Measurements from ENCODE around the gene S100A10. TPM values are rescaled to one million over a fixed set of nuclear protein-coding genes. Genes with fewer than 3 reads are reported as not detected.

The S100A10 gene
- polyA plus RNA-seq, 4 donors: 547 to 1,355 (median 1,106) TPM

GRCh38 chr1:152035539-152036266, 42.0 kb upstream of the S100A10 start:
- 6 to 12% (median 11%) methylated on average over 17 of the region's 17 CpGs for WGBS, 3 donors
- no peaks in the 10 kb centered on the region for H3K27me3 ChIP-seq (ENCODE audit: control insufficient read depth in 3 of 3, insufficient read depth in 3 of 3, low read length in 3 of 3)
- peak overlapping the region; percentile 65 to 79 (median 65) for H3K4me3 ChIP-seq (ENCODE audit: low read depth in 1 of 3, low read length in 3 of 3)
- H3K36me3 ChIP-seq (ENCODE audit: control insufficient read depth in 3 of 3, insufficient read depth in 2 of 3, low read depth in 1 of 3, low read length in 3 of 3): peaks cover 10 to 19% (median 11%) of the 10 kb centered on the region in 3 donors
- H3K9me3 ChIP-seq (ENCODE audit: control insufficient read depth in 2 of 2, insufficient read depth in 1 of 2, low read depth in 1 of 2, low read length in 1 of 2): no peaks in the 10 kb centered on the region
- peak overlapping the region; percentile 76 to 98 (median 86) for H3K27ac ChIP-seq (ENCODE audit: low read depth in 1 of 3, low read length in 2 of 3)
- H3K4me1 ChIP-seq (ENCODE audit: control insufficient read depth in 3 of 3, insufficient read depth in 2 of 3, low read depth in 1 of 3, low read length in 2 of 3): peaks cover 0 to 32% (median 8%) of the 10 kb centered on the region in 3 donors
- FAIRE-seq: no peak
- peak; percentile 60 to 77 for DNase-seq

DNA sequence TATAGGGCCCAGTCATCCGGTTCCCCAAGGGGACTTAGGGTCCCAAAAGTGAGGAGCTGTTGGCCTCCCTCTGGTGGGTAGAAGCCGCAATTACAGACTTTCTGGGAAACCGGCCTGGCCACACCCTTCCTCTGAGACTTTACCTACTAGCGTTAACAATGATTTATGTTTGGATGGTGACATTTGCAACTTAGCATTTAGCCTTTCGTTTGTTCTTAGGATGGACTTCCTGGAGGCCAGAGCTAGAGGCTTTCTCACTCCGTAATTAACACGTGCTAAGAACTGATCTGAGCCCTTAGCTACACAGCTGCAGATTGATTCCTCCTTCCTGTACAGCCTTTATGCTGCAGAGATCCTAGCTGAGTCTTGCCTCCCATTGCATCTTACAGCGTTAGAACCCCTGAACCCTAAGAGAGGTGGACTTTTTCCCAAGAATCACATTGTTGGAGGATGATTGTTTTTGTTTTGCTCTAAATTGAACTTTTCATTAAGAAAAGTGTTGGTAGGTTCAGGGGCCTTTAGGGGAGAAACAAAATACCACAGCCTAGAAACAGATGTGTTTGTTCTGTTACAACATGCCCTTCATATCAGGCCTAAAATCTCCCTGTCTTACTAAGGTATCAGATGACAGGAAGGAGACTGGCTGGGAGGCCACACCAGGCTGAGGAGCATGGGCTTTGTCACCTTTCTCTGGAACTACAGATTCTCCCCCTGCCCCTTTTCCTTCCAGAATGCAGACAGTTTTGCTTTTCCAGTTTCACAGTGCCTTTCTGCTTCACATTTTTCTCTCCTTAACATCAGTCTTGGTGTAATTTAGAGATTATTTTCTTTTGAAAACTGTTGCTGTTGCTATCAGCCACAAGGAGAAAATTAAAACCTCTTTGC, 41.2 kb upstream of the S100A10 start:
- FAIRE-seq (no peak), DNase-seq (peak; percentile 81 to 91)
- WGBS, 3 donors: 3 to 5% (median 4%) methylated on average over 8 of the region's 8 CpGs

DNA sequence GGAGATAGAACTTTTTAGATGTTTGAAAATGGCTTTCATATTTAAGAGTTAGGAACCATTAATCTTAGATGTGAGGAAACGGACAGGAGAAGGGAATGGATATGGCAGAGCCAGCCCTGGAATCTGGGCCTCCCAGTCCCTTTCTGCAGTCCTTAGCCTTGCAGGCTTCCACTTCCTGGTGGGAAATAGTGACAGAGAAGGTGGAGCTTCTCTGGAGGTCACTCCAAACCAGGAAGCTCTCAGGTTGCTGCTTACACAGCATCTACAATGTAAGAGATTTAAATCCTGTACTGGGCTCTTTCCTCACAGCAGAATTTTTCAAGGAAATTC, 40.6 kb upstream of the S100A10 start:
- Histone ChIP-seq H3K9me3 (ENCODE audit: control insufficient read depth in 2 of 2, insufficient read depth in 1 of 2, low read depth in 1 of 2, low read length in 1 of 2) (no peaks in the 10 kb centered on the region), H3K4me1 (ENCODE audit: control insufficient read depth in 3 of 3, insufficient read depth in 2 of 3, low read depth in 1 of 3, low read length in 2 of 3) (peaks cover 0 to 25% (median 8%) of the 10 kb centered on the region in 3 donors), H3K27me3 (ENCODE audit: control insufficient read depth in 3 of 3, insufficient read depth in 3 of 3, low read length in 3 of 3) (no peaks in the 10 kb centered on the region), H3K27ac (ENCODE audit: low read depth in 1 of 3, low read length in 2 of 3) (peak overlapping the region; percentile 76 to 98 (median 86)), H3K4me3 (ENCODE audit: low read depth in 1 of 3, low read length in 3 of 3) (peak overlapping the region in 2 of 3 donors; percentile 2 to 79), H3K36me3 (ENCODE audit: control insufficient read depth in 3 of 3, insufficient read depth in 2 of 3, low read depth in 1 of 3, low read length in 3 of 3) (peaks cover 10 to 19% (median 11%) of the 10 kb centered on the region in 3 donors)
- WGBS, 3 donors: 55 to 61% (median 57%) methylated on average over 1 of the region's 1 CpG
- no peak for FAIRE-seq
- DNase-seq: no peak

More for the DNA sequence above, 41.2 kb upstream of the S100A10 start:
- Histone ChIP-seq H3K9me3 (ENCODE audit: control insufficient read depth in 2 of 2, insufficient read depth in 1 of 2, low read depth in 1 of 2, low read length in 1 of 2) (no peaks in the 10 kb centered on the region), H3K27ac (ENCODE audit: low read depth in 1 of 3, low read length in 2 of 3) (peak overlapping the region; percentile 76 to 98 (median 86)), H3K36me3 (ENCODE audit: control insufficient read depth in 3 of 3, insufficient read depth in 2 of 3, low read depth in 1 of 3, low read length in 3 of 3) (peaks cover 10 to 19% (median 11%) of the 10 kb centered on the region in 3 donors), H3K4me3 (ENCODE audit: low read depth in 1 of 3, low read length in 3 of 3) (peak overlapping the region in 2 of 3 donors; percentile 65 to 79), H3K4me1 (ENCODE audit: control insufficient read depth in 3 of 3, insufficient read depth in 2 of 3, low read depth in 1 of 3, low read length in 2 of 3) (peaks cover 0 to 27% (median 8%) of the 10 kb centered on the region in 3 donors), H3K27me3 (ENCODE audit: control insufficient read depth in 3 of 3, insufficient read depth in 3 of 3, low read length in 3 of 3) (no peaks in the 10 kb centered on the region)

DNA sequence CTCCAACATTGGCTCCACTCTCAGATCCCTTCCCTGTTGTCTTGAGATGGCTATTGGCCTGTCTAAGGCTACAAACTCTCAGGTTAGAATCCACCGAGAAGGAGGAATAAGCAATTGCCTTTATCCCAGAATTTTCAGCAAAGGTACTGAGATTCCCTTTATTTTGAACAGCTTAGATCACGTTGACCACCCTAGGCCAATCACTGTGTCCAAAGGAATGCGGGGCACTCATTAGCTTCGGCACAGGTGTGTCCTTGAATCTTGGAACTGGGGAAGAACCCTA, 36.2 kb upstream of the S100A10 start:
- Histone ChIP-seq H3K4me3 (ENCODE audit: low read depth in 1 of 3, low read length in 3 of 3) (no peak overlapping the region), H3K4me1 (ENCODE audit: control insufficient read depth in 3 of 3, insufficient read depth in 2 of 3, low read depth in 1 of 3, low read length in 2 of 3) (peaks cover 0 to 9% (median 2%) of the 10 kb centered on the region in 3 donors), H3K27me3 (ENCODE audit: control insufficient read depth in 3 of 3, insufficient read depth in 3 of 3, low read length in 3 of 3) (no peaks in the 10 kb centered on the region), H3K27ac (ENCODE audit: low read depth in 1 of 3, low read length in 2 of 3) (no peak overlapping the region), H3K9me3 (ENCODE audit: control insufficient read depth in 2 of 2, insufficient read depth in 1 of 2, low read depth in 1 of 2, low read length in 1 of 2) (no peaks in the 10 kb centered on the region), H3K36me3 (ENCODE audit: control insufficient read depth in 3 of 3, insufficient read depth in 2 of 3, low read depth in 1 of 3, low read length in 3 of 3) (peaks cover 10 to 19% (median 11%) of the 10 kb centered on the region in 3 donors)
- FAIRE-seq (no peak), DNase-seq (no peak)
- 89 to 94% (median 92%) methylated on average over 4 of the region's 4 CpGs for WGBS, 3 donors

DNA sequence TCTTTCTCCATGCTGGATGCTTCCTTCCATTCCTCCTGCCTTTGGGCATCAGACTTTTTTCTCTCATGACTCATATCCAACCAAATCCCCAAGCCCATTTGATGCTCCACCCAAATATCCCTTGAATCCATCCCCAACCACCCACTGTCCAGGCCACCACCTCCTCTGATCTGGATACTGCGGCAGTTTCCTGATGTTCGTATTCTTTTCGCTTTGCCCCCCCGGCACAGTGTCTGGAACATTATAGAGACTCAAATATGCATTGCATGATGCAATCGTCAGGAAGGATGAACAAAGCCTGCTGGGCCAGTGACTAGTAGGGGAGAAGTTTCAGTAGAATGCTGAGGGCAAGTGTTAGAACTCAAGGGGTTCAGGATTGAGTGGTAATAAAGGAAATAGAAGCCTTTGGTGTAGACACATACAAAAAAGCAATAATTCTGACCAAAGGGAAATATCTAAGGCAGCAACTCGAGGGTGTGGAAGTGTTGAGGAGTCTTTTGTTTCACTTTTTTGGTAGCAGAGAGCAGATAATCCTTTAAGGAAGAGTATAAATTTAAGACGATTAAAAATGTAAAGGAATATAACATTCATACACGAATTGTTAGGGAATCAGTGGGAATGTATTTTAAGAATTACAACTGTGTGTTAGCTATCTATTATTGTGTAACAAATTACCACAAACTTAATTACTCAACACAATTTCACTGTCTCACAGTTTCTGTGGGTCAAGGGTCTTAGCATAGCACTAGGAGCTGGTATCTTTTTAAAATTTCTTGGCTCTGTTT, 35.7 kb upstream of the S100A10 start:
- WGBS, 3 donors: 88 to 90% (median 90%) methylated on average over 8 of the region's 8 CpGs

GRCh38 chr1:152026895-152027294, 33.2 kb upstream of the S100A10 start:
- WGBS, 3 donors: 51 to 59% (median 58%) methylated on average over 3 of the region's 3 CpGs
- Histone ChIP-seq H3K27me3 (ENCODE audit: control insufficient read depth in 3 of 3, insufficient read depth in 3 of 3, low read length in 3 of 3) (no peaks in the 10 kb centered on the region), H3K4me3 (ENCODE audit: low read depth in 1 of 3, low read length in 3 of 3) (no peak overlapping the region), H3K9me3 (ENCODE audit: control insufficient read depth in 2 of 2, insufficient read depth in 1 of 2, low read depth in 1 of 2, low read length in 1 of 2) (no peaks in the 10 kb centered on the region), H3K36me3 (ENCODE audit: control insufficient read depth in 3 of 3, insufficient read depth in 2 of 3, low read depth in 1 of 3, low read length in 3 of 3) (peaks cover 0 to 6% (median 5%) of the 10 kb centered on the region in 3 donors), H3K4me1 (ENCODE audit: control insufficient read depth in 3 of 3, insufficient read depth in 2 of 3, low read depth in 1 of 3, low read length in 2 of 3) (no peaks in the 10 kb centered on the region), H3K27ac (ENCODE audit: low read depth in 1 of 3, low read length in 2 of 3) (no peak overlapping the region)
- FAIRE-seq: no peak
- DNase-seq: no peak

More for the DNA sequence above, 35.7 kb upstream of the S100A10 start:
- no peak for FAIRE-seq
- no peak overlapping the region for H3K27ac ChIP-seq (ENCODE audit: low read depth in 1 of 3, low read length in 2 of 3)
- peaks cover 10 to 19% (median 11%) of the 10 kb centered on the region in 3 donors for H3K36me3 ChIP-seq (ENCODE audit: control insufficient read depth in 3 of 3, insufficient read depth in 2 of 3, low read depth in 1 of 3, low read length in 3 of 3)
- H3K27me3 ChIP-seq (ENCODE audit: control insufficient read depth in 3 of 3, insufficient read depth in 3 of 3, low read length in 3 of 3): no peaks in the 10 kb centered on the region
- no peaks in the 10 kb centered on the region for H3K9me3 ChIP-seq (ENCODE audit: control insufficient read depth in 2 of 2, insufficient read depth in 1 of 2, low read depth in 1 of 2, low read length in 1 of 2)
- no peak overlapping the region for H3K4me3 ChIP-seq (ENCODE audit: low read depth in 1 of 3, low read length in 3 of 3)
- DNase-seq: no peak
- peaks cover 0 to 4% (median 2%) of the 10 kb centered on the region in 3 donors for H3K4me1 ChIP-seq (ENCODE audit: control insufficient read depth in 3 of 3, insufficient read depth in 2 of 3, low read depth in 1 of 3, low read length in 2 of 3)

- H3K27ac ChIP-seq (ENCODE audit: low read depth in 1 of 3, low read length in 2 of 3): no peak overlapping the region
- H3K27me3 ChIP-seq (ENCODE audit: control insufficient read depth in 3 of 3, insufficient read depth in 3 of 3, low read length in 3 of 3): no peaks in the 10 kb centered on the region
- DNase-seq: no peak
- WGBS, 3 donors: 46 to 64% (median 63%) methylated on average over 4 of the region's 4 CpGs
- H3K4me3 ChIP-seq (ENCODE audit: low read depth in 1 of 3, low read length in 3 of 3): no peak overlapping the region
- no peaks in the 10 kb centered on the region for H3K36me3 ChIP-seq (ENCODE audit: control insufficient read depth in 3 of 3, insufficient read depth in 2 of 3, low read depth in 1 of 3, low read length in 3 of 3)
- H3K4me1 ChIP-seq (ENCODE audit: control insufficient read depth in 3 of 3, insufficient read depth in 2 of 3, low read depth in 1 of 3, low read length in 2 of 3): no peaks in the 10 kb centered on the region
- no peak for FAIRE-seq
- no peaks in the 10 kb centered on the region for H3K9me3 ChIP-seq (ENCODE audit: control insufficient read depth in 2 of 2, insufficient read depth in 1 of 2, low read depth in 1 of 2, low read length in 1 of 2)
These were observed 30.6 kb upstream of the S100A10 start for GRCh38 chr1:152024223-152024622.

- Histone ChIP-seq H3K27me3 (ENCODE audit: control insufficient read depth in 3 of 3, insufficient read depth in 3 of 3, low read length in 3 of 3) (no peaks in the 10 kb centered on the region), H3K9me3 (ENCODE audit: control insufficient read depth in 2 of 2, insufficient read depth in 1 of 2, low read depth in 1 of 2, low read length in 1 of 2) (no peaks in the 10 kb centered on the region), H3K4me3 (ENCODE audit: low read depth in 1 of 3, low read length in 3 of 3) (no peak overlapping the region), H3K4me1 (ENCODE audit: control insufficient read depth in 3 of 3, insufficient read depth in 2 of 3, low read depth in 1 of 3, low read length in 2 of 3) (no peaks in the 10 kb centered on the region), H3K36me3 (ENCODE audit: control insufficient read depth in 3 of 3, insufficient read depth in 2 of 3, low read depth in 1 of 3, low read length in 3 of 3) (no peaks in the 10 kb centered on the region), H3K27ac (ENCODE audit: low read depth in 1 of 3, low read length in 2 of 3) (no peak overlapping the region)
- DNase-seq (no peak), FAIRE-seq (no peak)
- WGBS, 3 donors: 93 to 94% (median 93%) methylated on average over 4 of the region's 4 CpGs
These were observed 29.6 kb upstream of the S100A10 start for GRCh38 chr1:152023221-152023620.
